Right lobe of liver (tissue), 6 donors: ENCODE measurements around the gene SUSD5. TPM values are rescaled to one million over a fixed set of nuclear protein-coding genes. Genes with fewer than 3 reads are reported as not detected.
A peak's percentile ranks its signal among the peaks of the same experiment; 100 is the strongest.

Experiments
- ATAC-seq, 4 donors: fragments of 200-7000 bp; cut with Tn5 transposase; one replicate each; pipeline ENCODE4 v1.9.1; 2020; ENCODE audit warnings: mild to moderate bottlenecking in 4 of 4, moderate library complexity in 4 of 4
- DNase-seq, 3 donors: peaks; one replicate each; pipeline ENCODE4 v3.0.0-alpha.2; 2020
- H3K27ac ChIP-seq, 3 donors: fragments of 200-600 bp; one replicate each; pipeline ENCODE4 v1.8.0; 2022
- H3K27me3 ChIP-seq, 2 donors: fragments of 200-600 bp; one replicate each; pipeline ENCODE4 v1.8.0; 2022
- H3K36me3 ChIP-seq, 4 donors: fragments of 200-600 bp; sonication (generic) in 1 of 4; one replicate each; pipeline versions ENCODE4 v1.5.1 to v1.8.0; 2017 to 2022; ENCODE audit warnings: control low read depth in 1 of 4
- H3K4me1 ChIP-seq, 4 donors: fragments of 200-600 bp; sonication (generic) in 1 of 4; one replicate each; pipeline versions ENCODE4 v1.5.1 to v1.8.0; 2017 to 2022; ENCODE audit warnings: control low read depth in 1 of 4
- H3K4me3 ChIP-seq, 3 donors: fragments of 200-600 bp; one replicate each; pipeline ENCODE4 v1.8.0; 2022
- H3K9me3 ChIP-seq, 4 donors: fragments of 200-600 bp; sonication (generic) in 1 of 4; one replicate each; pipeline versions ENCODE4 v1.5.1 to v1.8.0; 2017 to 2022; ENCODE audit warnings: control low read depth in 1 of 4
- POLR2A ChIP-seq: fragments of 450-650 bp; IDR thresholded peaks from one replicate; pipeline ENCODE4 v1.6.1; 2017; ENCODE audit warnings: antibody characterized with exemption, mild to moderate bottlenecking
- WGBS: methylation state at CpG from one replicate; pipeline ENCODE4 v1.1.6; 2018; ENCODE audit warnings: low coverage, low lambda C conversion rate; ENCODE audit not compliant: insufficient coverage; ENCODE audit errors: missing lambda C conversion rate; 5-methylcytosine and 5-hydroxymethylcytosine counted together
- intact Hi-C, 2 donors: fragments of 100-400 bp; cut with DNase I; formaldehyde crosslinking; loops; one replicate each; pipeline versions ENCODE4 v1.11.2 to v1.14.1; 2022
- total RNA-seq, 6 experiments: library from RNA; depleted of rRNA in 2 of 6; stranded (reverse); fragments of >200 nt in 2 of 6; fragmentation: NEBNext Ultra II Directional in 3 of 6; extraction: Animal tissue kit (Norgen Biotek cat#: 25700) in 3 of 6; gene quantifications; one replicate each; pipeline versions ENCODE4 v1.1.0 to v1.2.4, GENCODE V29; 2016 to 2023
- TF ChIP-seq, protein P1 (sequence below), 4 donors: fragments of 200-600 bp in 3 of 4; fragments of 450-650 bp in 1 of 4; IDR thresholded peaks; one replicate each; pipeline versions ENCODE4 v1.5.1 to v1.8.0; 2016 to 2022; ENCODE audit warnings: antibody characterized with exemption in 4 of 4, mild to moderate bottlenecking in 2 of 4
- donor health status: DM: no; HTN: yes; CAD: no.
- donor health status: DM: no; HTN: no; CAD: no.
- donor health status: DM: no; HTN: no; CAD: no.
- donor health status: DM: no; HTN: yes; CAD: no.
- donor health status: DM: no; HTN: yes; CAD: no.

SUSD5 gene
- total RNA-seq, 6 experiments from 2014 or later, result 0.05 to 0.20 (median 0.16) TPM; not detected in 2

- ATAC-seq (no peak), DNase-seq (no peak)
- Histone ChIP-seq H3K9me3 (no peaks in the 10 kb centered on the region), H3K27me3 (no peaks in the 10 kb centered on the region), H3K4me3 (no peak overlapping the region), H3K27ac (no peak overlapping the region), H3K4me1 (peaks cover 0 to 20% (median 2%) of the 10 kb centered on the region in 4 donors), H3K36me3 (peaks cover 0 to 3% (median 0%) of the 10 kb centered on the region in 4 donors)
- TF ChIP-seq POLR2A, result no peak
- 100% methylated on average over 3 of the region's 3 CpGs for WGBS
- intact Hi-C loops, result no loop called here
Observed at GRCh38 chr3:33117461-33117860, 101.1 kb downstream of the SUSD5 start.

DNA sequence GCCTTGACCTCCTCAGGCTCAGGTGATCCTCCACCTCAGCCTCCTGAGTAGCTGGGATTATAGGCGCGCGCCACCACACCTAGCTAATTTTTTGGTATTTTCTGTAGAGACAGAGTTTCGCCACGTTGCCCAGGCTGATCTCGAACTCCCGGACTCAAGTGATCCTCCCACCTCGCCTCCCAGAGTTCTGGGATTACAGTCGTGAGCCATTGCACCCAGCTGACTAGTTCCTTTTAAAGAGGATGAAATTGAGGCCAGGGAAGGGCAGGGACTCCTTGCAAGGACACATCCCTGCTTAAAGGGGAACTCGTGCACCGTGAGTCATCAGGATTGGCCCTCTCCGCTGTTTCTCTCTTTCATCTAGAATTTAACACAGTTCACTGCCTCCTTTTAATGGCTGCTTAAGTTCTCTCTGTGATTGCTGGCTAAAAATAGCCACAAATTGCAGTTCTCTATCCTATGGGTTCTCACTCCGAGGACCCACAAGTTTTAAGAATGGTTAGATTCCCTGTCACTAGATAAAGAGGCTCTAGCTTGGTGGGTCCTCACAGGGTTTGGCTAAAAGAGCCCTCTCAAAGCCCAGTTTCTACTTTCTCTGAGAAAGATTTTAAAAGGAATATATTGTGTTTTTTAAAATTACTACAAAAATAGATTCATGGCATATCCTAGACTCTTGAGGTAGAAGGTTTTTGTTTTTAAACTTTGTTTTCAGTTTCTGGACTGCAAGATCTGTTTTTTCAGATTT is 103.4 kb downstream of the SUSD5 start:
- Histone ChIP-seq H3K27ac (peak overlapping the region; percentile 23 to 92 (median 89)), H3K36me3 (no peaks in the 10 kb centered on the region), H3K27me3 (no peaks in the 10 kb centered on the region), H3K9me3 (no peaks in the 10 kb centered on the region), H3K4me3 (peak overlapping the region; percentile 86 to 87 (median 86)), H3K4me1 (peaks cover 0 to 20% (median 2%) of the 10 kb centered on the region in 4 donors)
- intact Hi-C loops, result no loop called here
- TF ChIP-seq, protein P1, sequence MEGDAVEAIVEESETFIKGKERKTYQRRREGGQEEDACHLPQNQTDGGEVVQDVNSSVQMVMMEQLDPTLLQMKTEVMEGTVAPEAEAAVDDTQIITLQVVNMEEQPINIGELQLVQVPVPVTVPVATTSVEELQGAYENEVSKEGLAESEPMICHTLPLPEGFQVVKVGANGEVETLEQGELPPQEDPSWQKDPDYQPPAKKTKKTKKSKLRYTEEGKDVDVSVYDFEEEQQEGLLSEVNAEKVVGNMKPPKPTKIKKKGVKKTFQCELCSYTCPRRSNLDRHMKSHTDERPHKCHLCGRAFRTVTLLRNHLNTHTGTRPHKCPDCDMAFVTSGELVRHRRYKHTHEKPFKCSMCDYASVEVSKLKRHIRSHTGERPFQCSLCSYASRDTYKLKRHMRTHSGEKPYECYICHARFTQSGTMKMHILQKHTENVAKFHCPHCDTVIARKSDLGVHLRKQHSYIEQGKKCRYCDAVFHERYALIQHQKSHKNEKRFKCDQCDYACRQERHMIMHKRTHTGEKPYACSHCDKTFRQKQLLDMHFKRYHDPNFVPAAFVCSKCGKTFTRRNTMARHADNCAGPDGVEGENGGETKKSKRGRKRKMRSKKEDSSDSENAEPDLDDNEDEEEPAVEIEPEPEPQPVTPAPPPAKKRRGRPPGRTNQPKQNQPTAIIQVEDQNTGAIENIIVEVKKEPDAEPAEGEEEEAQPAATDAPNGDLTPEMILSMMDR (IDR thresholded peaks at IDR 0.05), result no peak
- no peak for TF ChIP-seq POLR2A
- 61% methylated on average over 13 of the region's 13 CpGs for WGBS
- peak in 2 of 3 donors; percentile 42 to 58 for DNase-seq
- ATAC-seq, result peak in 3 of 4 donors; percentile 20 to 52 (median 38)

- ATAC-seq (no peak), DNase-seq (no peak)
- WGBS, result 80% methylated on average over 10 of the region's 14 CpGs
- Histone ChIP-seq H3K27ac (peak overlapping the region; percentile 23 to 92 (median 89)), H3K27me3 (no peaks in the 10 kb centered on the region), H3K4me1 (peaks cover 0 to 20% (median 2%) of the 10 kb centered on the region in 4 donors), H3K4me3 (peak overlapping the region; percentile 86 to 87 (median 86)), H3K36me3 (no peaks in the 10 kb centered on the region), H3K9me3 (no peaks in the 10 kb centered on the region)
- TF ChIP-seq, protein P1 (IDR thresholded peaks at IDR 0.05), result no peak
- no peak for TF ChIP-seq POLR2A
- intact Hi-C loops, result no loop called here
Observed at GRCh38 chr3:33114622-33115023, 104.0 kb downstream of the SUSD5 start.

DNA sequence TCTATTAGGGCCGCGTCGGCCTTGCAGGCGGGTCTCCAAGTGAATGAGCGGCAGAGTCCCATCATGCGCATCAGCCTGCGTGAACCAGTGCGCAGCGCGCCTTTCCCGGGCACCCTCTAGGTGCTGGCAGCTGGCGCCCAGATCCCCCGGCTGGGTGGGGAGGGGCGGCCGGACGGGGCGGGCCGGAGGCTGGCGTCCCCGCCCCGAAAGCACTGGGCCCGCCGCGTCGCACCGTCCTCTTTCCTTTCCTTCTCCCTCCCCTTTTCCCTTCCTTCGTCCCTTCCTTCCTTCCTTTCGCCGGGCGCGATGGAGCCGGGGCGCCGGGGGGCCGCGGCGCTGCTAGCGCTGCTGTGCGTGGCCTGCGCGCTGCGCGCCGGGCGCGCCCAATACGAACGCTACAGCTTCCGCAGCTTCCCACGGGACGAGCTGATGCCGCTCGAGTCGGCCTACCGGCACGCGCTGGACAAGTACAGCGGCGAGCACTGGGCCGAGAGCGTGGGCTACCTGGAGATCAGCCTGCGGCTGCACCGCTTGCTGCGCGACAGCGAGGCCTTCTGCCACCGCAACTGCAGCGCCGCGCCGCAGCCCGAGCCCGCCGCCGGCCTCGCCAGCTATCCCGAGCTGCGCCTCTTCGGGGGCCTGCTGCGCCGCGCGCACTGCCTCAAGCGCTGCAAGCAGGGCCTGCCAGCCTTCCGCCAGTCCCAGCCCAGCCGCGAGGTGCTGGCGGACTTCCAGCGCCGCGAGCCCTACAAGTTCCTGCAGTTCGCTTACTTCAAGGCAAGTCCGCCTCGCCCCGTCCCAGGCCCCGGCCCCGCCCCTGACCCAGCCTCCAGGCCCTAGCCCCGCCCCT is 104.6 kb downstream of the SUSD5 start, which contains the start of gene CRTAP:
TSS of gene CRTAP (plus strand) at position 243 of the 850 bp plus-strand sequence. CDS start at position 307, 64 bp downstream.
- H3K27me3 ChIP-seq, result no peaks in the 10 kb centered on the region
- peak within 1 kb of the TSS; percentile 86 to 87 (median 86) for H3K4me3 ChIP-seq
- H3K9me3 ChIP-seq, result no peaks in the 10 kb centered on the region
- intact Hi-C loops, result no loop called here
- peak; percentile 91 to 96 (median 94) for ATAC-seq
- H3K36me3 ChIP-seq, result no peaks in the 10 kb centered on the region
- DNase-seq, result peak; percentile 96 to 97 (median 97)
- 1% methylated on average over 15 of the region's 98 CpGs for WGBS
- H3K27ac ChIP-seq, result peak within 1 kb of the TSS; percentile 82 to 92 (median 89)
- TF ChIP-seq POLR2A, result no peak
- TF ChIP-seq, protein P1 (IDR thresholded peaks at IDR 0.05), result no peak
- peaks cover 0 to 20% (median 2%) of the 10 kb centered on the region in 4 donors for H3K4me1 ChIP-seq
